ENCODE data around the gene PRC1.
A peak's percentile ranks its signal among the peaks of the same experiment; 100 is the strongest.

The PRC1 gene

DNA sequence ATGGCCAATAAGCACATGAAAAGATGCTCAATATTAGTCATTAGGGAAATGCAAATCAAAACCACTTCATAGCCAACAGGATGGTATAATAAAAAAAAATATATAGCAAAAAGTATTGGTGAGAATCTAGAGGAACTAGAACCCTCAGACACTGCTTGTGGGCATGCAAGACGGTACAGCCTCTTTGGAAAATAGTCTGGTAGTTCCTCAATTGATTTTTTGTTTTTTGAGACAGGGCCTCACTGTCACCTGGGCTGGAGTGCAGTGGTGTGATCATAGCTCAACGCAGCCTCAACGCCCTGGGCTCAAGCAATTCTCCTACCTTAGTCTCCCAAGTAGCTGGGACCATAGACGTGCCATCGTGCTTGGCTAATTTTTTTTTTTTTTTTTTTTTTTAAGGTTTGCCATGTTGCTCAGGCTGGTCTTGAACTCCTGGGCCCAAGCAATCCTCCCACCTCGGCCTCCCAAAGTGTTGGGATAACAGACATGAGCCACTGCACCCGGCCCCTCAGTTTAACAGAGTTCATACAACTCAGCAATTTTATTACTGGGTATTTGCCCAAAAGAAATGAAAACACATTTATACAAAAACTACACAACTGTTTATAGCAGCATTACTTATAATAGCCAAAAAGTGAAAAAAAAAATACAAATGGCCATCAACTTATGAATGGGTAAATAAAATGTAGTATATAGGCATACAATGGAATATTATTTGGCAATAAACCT is 5.1 kb downstream of the PRC1 start:
- no peak for DNase-seq (ENCODE audit: low spot score)

DNA sequence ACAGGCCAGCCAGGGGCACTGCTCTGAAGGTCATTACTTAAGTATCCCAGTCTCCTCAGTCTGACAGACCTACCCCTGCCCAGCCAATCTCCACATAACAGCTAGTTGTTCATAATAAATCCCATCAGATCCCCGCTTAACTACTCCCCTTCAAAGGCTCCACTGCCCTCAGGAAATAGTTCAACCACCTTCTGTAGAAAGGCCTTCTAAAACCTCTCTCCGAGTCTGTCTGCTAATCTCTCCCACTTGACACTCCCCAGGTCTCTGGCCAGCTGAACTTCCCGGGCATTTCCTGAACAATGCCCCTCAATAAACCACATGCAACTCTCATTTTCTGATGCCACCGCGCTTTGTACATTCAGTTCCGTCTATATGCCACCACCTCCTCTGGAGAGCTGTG is 6.0 kb downstream of the PRC1 start:
- no peak for DNase-seq (ENCODE audit: low spot score)

DNA sequence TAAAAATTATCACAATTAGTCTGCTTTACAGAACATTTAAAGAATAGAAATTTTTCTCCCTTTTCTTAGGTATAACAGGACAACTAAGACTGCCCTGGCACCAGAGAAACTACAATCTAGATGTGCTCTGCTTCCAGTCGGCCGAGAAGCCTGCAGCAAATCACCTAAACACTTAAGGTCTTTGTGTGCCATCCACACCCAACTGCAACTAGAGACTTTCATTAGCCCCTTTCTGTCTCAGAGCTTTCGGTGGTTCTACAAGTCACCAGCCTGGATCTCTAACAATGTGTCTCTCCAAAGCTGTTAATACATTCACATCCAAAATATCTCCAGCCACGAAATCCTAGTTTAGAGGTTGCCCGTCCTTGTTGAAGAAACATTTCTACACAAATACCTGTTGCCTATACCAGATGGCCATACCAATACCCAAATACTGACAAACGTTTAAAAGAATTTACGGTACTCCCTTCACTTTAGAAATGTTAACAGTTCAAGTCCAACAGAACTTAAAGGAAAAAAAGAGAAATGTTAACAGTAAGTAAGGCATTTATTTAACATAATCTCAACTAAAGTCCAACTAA is 6.7 kb downstream of the PRC1 start:
- peak; percentile 48 for DNase-seq (ENCODE audit: low spot score)

DNA sequence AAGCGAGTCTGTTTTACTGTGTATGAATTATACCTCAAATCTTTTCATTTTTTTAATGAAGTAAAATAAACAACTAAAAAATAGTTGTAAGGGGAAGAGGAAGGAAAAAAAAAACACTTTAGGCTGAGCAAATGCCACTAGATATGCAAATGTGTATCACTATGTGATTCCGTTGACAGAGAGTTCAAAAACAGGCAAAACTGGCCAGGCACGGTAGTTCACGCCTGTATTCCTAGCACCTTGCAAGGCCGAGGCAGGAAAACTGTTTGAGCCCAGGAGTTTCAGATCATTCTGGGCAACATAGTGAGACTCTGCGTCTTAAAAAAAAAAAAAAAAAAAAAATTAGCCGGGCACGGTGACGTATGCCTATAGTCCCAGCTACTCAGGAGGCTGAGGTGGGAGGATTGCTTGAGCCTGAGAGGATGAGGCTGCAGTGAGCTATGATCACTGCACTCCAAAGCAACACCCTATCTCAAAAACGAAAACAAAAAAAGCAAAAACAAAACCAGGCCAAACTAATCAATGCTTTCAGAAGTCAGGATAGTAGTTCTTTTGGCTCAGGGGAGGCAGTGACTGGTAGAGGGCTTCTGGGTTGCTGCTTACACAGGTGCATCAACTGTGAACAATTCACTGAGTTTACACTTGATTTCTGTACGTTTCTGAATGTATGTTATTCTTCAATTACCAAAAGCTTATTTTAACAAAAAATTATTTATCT is 7.4 kb downstream of the PRC1 start:
- DNase-seq (ENCODE audit: low spot score), result no peak

DNA sequence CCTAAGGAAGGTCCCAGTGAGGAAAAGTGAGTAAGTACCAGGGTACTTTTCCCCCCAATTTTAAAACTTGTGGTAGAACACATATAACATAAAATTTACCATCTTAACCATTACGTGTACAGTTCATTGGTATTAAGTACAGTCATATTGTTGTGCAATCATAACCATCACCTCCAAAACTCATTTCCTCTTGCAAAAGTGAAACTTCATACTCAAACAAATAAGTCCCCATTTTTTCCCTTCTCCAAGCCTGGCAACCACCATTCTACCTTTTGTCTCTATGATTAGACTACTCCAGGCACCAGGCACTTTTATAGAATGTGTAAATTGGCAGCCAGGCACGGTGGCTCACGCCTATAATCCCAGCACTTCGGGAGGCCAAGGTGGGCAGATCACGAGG is 12.2 kb downstream of the PRC1 start:
- DNase-seq (ENCODE audit: low spot score), result no peak

DNA sequence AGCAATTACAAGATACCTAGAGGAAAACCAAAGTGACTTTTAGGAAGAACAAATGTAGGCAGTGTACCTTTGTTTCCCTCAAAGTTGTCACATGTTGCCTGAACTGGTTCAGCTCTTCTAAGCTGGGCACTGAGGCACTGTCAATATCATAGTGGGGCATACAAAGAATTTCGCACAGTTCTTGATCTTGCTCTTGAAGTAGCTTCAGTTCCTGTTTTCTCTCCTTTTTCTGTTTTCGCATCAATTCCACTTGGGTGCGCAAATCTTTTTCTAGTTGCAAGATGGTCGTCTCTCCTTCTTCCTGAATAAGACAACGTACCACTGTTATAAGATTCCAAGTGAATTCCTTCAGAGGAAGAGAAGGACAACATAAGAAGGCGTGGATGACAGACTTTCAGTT is 12.7 kb downstream of the PRC1 start:
- no peak for DNase-seq (ENCODE audit: low spot score)

DNA sequence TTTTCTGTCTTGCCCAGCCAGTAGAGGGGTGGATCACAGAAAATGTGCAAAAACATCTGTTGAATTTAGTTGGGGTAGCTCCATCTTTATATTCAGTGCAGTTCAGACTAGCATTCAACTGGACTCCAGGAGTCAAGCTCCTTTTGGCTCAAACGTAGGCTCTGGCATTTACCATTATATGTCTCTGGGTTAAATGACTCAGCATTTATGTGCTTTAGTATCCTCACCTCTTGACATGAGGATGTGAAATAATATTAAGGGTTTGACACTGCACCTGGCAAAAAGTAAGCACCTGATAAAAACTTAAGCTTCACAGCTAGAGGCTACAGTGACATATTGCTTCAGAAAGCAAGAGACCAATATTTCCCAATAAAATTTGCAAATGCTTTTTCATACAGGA is 14.8 kb downstream of the PRC1 start:
- no peak for DNase-seq (ENCODE audit: low spot score)

DNA sequence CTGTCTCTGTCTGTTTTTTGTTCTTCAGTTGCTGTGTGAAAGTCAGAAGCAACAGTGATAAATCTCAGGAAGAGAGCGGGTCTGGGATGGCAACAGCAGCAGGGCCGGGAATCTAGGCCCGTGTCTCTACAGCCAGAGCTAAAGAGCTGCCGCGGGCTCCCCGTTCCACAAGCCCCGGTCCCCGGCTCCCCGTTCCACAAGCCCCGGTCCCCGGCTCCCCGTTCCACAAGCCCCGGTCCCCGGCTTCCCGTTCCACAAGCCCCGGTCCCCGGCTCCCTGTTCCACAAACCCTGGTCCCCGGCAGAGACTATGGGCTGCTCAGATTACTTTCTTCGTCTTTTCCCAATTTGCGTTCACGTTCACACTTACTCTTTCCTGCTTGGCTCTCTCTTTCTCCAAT is 20.1 kb downstream of the PRC1 start:
- DNase-seq (ENCODE audit: low spot score), result no peak

DNA sequence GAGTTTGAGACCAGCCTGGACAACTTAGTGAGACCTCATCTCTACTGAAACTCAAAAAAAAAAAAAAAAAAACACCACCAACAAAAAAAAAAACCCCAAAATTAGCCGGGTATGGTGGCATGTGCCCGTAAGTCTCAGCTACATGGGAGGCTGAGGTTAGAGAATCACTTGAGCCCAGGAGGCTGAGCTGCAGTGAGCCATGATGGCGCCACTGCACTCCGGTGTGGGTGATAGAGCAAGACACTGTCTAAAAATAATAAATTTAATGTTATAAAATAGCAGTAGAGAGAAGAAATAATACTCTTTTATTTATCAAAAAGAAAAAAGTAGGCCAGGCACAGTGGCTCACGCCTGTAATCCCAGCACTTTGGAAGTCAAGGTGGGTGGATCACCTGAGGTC is 22.2 kb downstream of the PRC1 start:
- no peak for DNase-seq (ENCODE audit: low spot score)

DNA sequence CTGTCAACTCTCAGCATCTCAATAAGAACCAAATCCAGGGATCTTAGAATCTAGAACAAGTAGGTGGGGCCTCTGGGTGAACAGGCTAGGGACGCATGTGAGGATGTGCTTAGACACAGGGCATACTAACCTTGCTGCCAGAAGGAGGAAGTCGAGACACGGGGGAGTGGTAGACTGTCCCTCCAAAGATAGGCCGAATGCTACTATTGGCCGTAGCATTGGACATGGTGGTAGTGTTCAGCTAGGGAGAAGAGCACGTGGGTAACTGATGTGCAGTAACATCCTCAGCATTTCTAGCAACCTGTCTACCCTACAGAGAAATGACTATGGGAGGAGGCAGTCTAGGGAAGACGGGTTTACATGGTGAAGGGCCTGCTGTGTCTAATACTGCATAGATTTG is 24.1 kb downstream of the PRC1 start:
- DNase-seq (ENCODE audit: low spot score), result no peak

DNA sequence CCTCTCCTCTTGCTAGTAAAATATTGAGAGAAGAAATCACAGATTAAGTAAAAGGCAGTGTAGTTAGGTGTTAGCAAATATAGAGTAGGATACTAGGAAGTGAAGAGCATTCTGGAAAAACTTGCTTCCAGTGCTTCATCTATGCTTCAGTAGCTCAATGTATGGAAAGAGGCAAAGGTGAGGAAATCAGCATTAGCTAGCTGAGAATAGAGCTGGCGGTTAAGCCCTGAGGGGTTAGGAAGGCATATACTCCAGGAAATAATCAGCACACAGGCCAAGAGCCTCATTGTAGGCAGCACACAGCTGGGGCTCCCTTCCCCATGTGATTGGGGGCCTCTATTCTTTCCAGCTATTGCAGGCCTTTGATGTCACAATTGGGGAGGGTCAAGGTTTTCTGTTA is 25.9 kb downstream of the PRC1 start:
- no peak for DNase-seq (ENCODE audit: low spot score)

DNA sequence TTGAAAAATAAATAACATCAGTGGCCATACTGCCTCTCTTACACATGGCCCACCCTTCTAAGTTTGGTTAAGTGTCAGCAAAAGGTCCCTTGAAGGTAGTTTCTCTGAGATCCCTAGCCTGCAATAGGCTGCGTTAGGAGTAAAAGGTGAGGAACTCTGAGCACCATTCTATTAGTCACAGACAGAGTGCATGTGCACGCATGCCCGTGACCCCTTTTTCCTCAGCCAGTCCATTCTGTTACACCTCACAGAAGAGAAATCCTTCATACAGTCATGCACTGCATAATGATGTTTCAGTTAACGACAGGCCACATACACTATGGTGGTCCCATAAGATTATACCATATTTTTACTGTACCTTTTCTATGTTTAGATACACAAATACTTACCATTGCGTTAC is 27.1 kb downstream of the PRC1 start:
- DNase-seq (ENCODE audit: low spot score), result no peak

DNA sequence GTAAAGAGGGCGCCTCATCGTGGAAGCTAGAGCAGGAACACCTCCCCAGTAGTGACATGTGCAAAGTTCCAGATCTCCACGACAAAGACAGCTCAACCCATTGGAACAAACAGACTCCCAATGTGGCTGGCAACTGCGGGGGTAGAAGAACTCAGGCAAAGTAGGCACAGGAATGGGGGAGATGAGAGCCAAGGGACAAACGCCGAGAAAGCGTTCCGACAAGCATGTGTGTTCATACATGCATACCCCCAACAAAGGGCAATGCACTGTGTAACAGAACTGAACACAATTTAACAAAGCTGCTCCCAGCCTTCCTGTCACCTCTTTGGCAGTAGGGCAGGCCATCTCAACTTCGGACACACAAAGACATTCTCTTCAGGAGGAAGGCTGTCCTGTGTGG is 28.1 kb downstream of the PRC1 start:
- no peak for DNase-seq (ENCODE audit: low spot score)

DNA sequence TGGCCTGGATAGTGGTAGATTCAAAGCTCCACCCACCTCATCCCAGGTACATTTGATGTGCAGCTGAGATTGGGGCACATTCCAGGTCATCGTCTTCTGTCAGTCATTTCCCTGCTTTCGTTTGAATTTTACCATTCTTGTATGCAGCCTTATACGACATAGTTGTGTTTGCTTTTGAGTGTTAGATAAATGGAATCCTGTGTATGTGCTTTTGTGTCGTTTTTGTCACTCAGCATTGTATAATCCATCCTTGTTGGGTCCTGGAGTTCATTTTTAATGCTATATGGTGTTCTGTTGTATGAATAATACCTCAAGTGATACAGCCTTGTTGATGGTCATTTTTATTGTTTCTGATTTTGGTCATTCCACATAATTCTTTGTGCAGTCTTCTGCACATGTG is 32.3 kb downstream of the PRC1 start:
- no peak for DNase-seq (ENCODE audit: low spot score)

DNA sequence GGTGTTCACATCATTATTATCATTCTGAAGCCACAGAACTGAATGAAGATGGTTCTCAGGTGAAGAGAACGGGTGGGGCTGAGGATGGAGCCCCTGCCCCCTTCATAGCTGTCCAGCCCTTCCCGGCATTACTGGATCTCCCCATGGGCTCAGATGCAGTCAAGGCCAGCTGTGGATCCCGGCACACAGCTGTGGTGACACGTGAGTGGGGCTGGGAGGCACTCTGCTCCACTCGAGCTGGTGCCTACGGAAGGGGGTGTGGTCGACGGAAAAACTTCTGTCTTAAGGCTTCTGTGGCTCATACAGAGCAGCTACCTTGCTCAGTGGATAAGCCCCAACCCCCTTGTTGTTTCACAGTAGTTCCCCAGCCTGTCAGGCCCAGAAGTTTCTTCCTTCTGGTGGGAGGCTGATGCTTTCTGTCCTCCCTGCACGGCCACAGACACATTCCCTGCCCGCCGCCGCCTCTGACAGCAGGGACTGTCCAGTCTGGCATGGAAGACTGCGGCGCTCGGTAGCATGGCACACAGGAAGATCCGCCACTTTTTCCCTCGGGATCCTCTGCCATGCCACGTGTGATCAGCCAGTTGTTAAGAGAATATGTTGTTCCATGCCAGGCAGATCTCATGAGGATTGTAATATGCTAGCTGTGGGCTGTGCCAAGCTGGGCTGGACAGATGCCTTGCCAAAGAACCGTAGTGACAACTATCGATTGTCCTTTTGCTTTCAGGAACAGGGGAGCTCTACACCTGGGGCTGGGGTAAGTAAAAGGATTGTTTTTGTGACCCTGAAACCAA is 33.8 kb downstream of the PRC1 start:
- no peak for DNase-seq (ENCODE audit: low spot score)

DNA sequence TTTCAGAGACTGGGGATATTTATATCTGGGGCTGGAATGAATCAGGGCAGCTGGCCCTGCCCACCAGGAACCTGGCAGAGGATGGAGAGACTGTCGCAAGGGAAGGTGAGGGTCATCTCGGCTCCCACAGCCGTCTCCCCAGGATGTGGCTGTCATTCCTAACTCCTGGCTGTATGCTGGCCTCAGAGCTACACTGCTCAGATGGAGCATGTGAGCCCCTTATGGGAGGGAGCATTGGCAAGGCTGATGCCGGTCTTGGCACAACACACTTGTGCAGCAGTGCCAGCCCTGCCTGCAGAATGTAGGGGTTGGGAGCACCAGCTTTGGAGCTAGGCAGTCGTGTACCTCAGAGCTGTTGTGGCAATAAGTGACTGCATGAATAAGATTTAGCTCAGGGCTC is 34.4 kb downstream of the PRC1 start:
- no peak for DNase-seq (ENCODE audit: low spot score)

DNA sequence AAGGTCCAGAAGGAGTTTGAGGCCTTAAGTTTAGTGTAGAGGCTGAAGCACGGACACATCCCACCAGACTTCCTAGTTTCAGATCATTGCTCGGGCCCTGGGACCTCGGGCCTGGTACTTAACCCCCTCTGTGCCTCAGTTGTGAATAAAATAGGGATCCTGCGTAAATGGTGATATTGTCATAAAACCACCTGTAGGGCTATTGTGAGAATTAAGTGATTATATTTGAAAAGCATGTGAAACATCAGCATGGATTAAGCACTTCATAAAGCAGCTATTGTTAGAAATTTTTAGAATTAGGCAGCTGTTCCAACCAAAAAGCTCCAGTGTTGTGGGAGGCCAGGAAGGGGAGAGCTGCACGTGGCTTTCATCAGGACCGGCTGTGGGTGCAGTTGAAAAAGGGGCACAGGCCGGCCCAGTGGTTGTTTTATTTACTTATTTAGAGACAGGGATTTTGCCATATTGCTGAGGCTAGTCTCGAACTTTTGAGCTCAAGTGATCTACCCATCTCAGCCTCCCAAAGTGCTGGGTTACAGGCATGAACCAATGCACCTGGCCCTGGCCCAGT is 35.2 kb downstream of the PRC1 start:
- no peak for DNase-seq (ENCODE audit: low spot score)

DNA sequence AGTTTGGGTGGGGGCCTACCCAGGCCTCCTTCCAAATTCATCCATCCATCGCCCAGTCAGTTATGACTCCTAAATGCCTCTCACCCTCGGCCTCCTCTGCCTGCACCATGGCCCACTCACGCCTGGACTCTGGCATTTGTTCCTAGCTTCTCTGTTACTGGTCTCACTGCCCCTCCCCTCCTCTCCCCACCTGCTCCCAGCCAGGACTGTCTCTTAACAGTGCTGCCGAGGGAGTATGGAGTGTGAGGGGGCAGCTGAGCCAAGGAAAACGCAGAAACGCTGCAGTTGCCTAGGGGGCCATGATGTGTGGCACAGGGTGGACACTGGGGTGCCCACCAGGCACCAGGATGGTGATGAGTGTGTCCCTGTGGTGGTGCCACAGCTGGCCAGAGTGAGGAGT is 36.5 kb downstream of the PRC1 start:
- DNase-seq (ENCODE audit: low spot score), result no peak

DNA sequence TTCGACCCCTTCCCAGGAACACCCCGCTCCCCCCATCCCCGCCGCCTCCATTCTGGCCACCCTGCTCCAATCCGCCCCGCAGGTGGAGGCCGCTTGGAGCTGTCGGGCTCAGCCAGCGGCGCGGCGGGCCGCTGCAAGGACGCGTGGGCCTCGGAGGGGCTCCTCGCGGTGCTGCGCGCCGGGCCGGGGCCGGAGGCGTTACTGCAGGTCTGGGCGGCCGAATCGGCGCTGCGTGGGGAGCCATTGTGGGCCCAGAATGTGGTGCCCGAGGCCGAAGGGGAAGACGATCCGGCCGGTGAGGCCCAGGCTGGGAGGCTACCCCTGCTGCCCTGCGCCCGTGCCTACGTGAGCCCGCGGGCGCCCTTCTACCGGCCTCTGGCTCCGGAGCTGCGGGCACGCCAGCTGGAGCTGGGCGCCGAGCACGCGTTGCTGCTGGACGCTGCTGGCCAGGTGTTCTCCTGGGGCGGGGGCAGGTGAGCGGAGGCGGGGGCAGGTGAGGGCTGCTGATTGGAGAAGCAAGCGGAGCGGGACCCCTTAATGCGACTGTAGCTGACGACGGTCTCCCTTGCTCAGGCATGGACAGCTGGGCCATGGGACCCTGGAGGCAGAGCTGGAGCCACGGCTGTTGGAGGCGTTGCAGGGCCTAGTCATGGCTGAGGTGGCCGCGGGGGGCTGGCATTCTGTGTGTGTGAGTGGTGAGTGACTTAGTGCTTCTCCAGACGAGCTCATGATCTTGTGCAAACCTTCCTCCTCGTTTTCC is 37.1 kb downstream of the PRC1 start:
- DNase-seq (ENCODE audit: low spot score), result no peak

DNA sequence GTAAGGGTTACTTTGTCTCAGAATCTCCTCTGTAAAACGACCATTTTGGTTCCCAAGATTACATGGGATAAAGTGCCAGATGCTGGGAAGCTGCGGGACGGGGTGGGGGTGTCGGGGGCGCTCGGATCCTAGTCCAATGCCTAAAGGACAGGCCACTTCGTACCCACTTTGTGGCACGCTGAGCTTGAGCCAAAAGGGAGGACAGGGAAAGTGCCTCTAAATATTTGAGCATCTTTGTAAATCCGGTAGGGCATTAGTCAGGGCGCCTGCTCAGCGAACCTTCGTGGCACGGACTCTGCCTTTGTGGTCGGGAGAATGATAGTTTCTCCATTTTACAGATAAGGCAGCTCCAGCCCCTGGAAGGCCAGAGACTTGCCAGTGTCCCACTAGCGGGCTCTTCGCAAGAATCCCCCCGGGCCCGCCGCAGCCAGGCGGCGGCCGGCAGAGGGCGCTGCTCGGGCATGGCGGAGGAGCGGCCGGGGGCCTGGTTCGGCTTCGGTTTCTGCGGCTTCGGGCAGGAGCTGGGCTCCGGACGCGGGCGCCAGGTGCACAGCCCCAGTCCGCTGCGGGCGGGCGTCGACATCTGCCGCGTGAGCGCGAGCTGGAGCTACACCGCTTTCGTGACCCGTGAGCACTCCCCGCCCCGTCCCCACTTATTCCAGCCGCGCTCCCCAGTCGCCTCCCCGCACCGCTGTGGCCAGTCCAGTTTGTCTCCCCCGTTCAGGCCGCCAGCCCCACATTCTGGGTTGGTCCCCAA is 37.9 kb downstream of the PRC1 start:
- no peak for DNase-seq (ENCODE audit: low spot score)

Data from COLO829 (cell line).